HepG2 (cell line): Measurements from ENCODE around the gene ABCF1. TPM values are rescaled to one million over a fixed set of nuclear protein-coding genes. Genes with fewer than 3 reads are reported as not detected.

Experiments
- ATAC-seq: fragments of 200-7000 bp; cut with Tn5 transposase; 3 replicates; pipeline ENCODE4 v1.9.1; 2020; ENCODE audit warnings: mild to moderate bottlenecking, moderate library complexity
- BruUV-seq: library from RNA; stranded (reverse); fragments of 400-500 nt; replicated peaks from 2 replicates; lab custom pipeline; 2021; lab: Mats Ljungman, UMichigan
- CTCF ChIA-PET: fragments of 300-600 bp; formaldehyde crosslinking; extraction: SDS; loops from one replicate; lab custom pipeline; 2021; ENCODE audit warnings: low total read pairs, inconsistent platforms, low intra/inter-chr PET ratio; lab: Yijun Ruan, JAX
- POLR2A ChIA-PET: fragments of 350-600 bp; sonication (Branson Sonifier 250); formaldehyde crosslinking; loops from one replicate; lab custom pipeline; 2020; ENCODE audit warnings: antibody characterized with exemption, inconsistent platforms; lab: Yijun Ruan, JAX
- DNase-seq: peaks from one replicate; pipeline ENCODE4 v3.0.0-alpha.2; 2015; ENCODE audit warnings: low spot score
- FAIRE-seq: peaks from 3 replicates; lab custom pipeline; 2011; peaks lifted over from hg19 to GRCh38; lab: Jason Lieb, UNC
- H2AFZ ChIP-seq: one replicate; pipeline ENCODE4 v1.6.1; 2011; ENCODE audit warnings: low read length, inconsistent platforms
- H3K27ac ChIP-seq: fragments of 300-600 bp; 3 replicates; pipeline ENCODE4 v1.8.0; 2011; ENCODE audit warnings: mixed run types, mild to moderate bottlenecking, mixed read lengths, low read length, inconsistent platforms; ENCODE audit not compliant: insufficient read depth; ENCODE audit errors: extremely low read length
- H3K27me3 ChIP-seq, 2 experiments: fragments of 200-600 bp in 1 of 2; 2 replicates in 1 of 2; 3 replicates in 1 of 2; pipeline versions ENCODE4 v1.6.0 to v1.8.0; 2011; ENCODE audit warnings: low read length in 2 of 2, mild to moderate bottlenecking in 2 of 2, moderate library complexity in 2 of 2, inconsistent platforms in 1 of 2; ENCODE audit not compliant: insufficient read depth in 2 of 2, control insufficient read depth in 1 of 2
- H3K36me3 ChIP-seq, 2 experiments: fragments of 200-600 bp in 1 of 2; replicated peaks in 1 of 2; 2 replicates in 1 of 2; 3 replicates in 1 of 2; pipeline versions ENCODE4 v1.5.1 to v1.8.0; 2011; ENCODE audit warnings: low read length in 2 of 2, inconsistent platforms in 1 of 2; ENCODE audit not compliant: insufficient read depth in 2 of 2, control insufficient read depth in 1 of 2
- H3K4me1 ChIP-seq: 2 replicates; pipeline ENCODE4 v1.5.1; 2012; ENCODE audit warnings: low read length, inconsistent platforms; ENCODE audit not compliant: insufficient read depth
- H3K4me2 ChIP-seq: 2 replicates; pipeline ENCODE4 v1.6.0; 2011; ENCODE audit warnings: low read depth, low read length, inconsistent platforms
- H3K4me3 ChIP-seq, 3 experiments: fragments of 200-600 bp in 1 of 3; sonication (generic), shearing (Covaris generic) in 1 of 3; replicated peaks in 1 of 3; 2 replicates each; pipeline ENCODE4 v1.5.1; 2011 to 2016; ENCODE audit warnings: low read length in 3 of 3, inconsistent platforms in 2 of 3, low read depth in 2 of 3, mild to moderate bottlenecking in 2 of 3, control low read depth in 1 of 3, mixed read lengths in 1 of 3; ENCODE audit not compliant: insufficient read depth in 1 of 3
- H3K79me2 ChIP-seq: one replicate; pipeline ENCODE4 v1.6.1; 2011; ENCODE audit warnings: low read length, inconsistent platforms; ENCODE audit not compliant: insufficient read depth
- H3K9ac ChIP-seq: 2 replicates; pipeline ENCODE4 v1.6.0; 2011; ENCODE audit warnings: mild to moderate bottlenecking, low read depth, low read length, inconsistent platforms; ENCODE audit not compliant: insufficient read depth
- H3K9me3 ChIP-seq: 2 replicates; pipeline ENCODE4 v1.5.1; 2012; ENCODE audit warnings: mild to moderate bottlenecking, low read length
- H4K20me1 ChIP-seq: 2 replicates; pipeline ENCODE4 v1.6.0; 2011; ENCODE audit warnings: inconsistent platforms, mild to moderate bottlenecking, low read length, moderate library complexity; ENCODE audit not compliant: insufficient read depth
- AKAP8 ChIP-seq: sonication (generic); formaldehyde crosslinking; IDR thresholded peaks from 2 replicates; pipeline ENCODE4 v1.5.1; 2020; ENCODE audit warnings: mild to moderate bottlenecking, missing genetic modification reagents
- FOXK2 ChIP-seq: fragments of 450-650 bp; IDR thresholded peaks from 2 replicates; pipeline ENCODE4 v1.6.1; 2016
- GZF1 ChIP-seq: sonication (generic); formaldehyde crosslinking; IDR thresholded peaks from 2 replicates; pipeline ENCODE4 v1.5.1; 2020; ENCODE audit warnings: mild to moderate bottlenecking, missing genetic modification reagents
- KLF11 ChIP-seq: IDR thresholded peaks from 2 replicates; pipeline ENCODE4 v1.6.1; 2016; ENCODE audit warnings: missing compliant biosample characterization
- POLR2A ChIP-seq, 2 experiments: IDR thresholded peaks; 2 replicates each; pipeline ENCODE4 v1.6.1; 2011; ENCODE audit warnings: low read depth in 2 of 2, low read length in 2 of 2, mild to moderate bottlenecking in 1 of 2, moderate library complexity in 1 of 2; ENCODE audit not compliant: insufficient read depth in 1 of 2
- RBM22 ChIP-seq: fragments of 200-400 bp; formaldehyde crosslinking; optimal IDR thresholded peaks from 2 replicates; pipeline ENCODE3; 2017; ENCODE audit warnings: mild to moderate bottlenecking, low read length, moderate library complexity
- ZNF552 ChIP-seq: sonication (generic); formaldehyde crosslinking; IDR thresholded peaks from 2 replicates; pipeline ENCODE4 v1.9.0; 2022; ENCODE audit warnings: missing genetic modification reagents, mild to moderate bottlenecking, borderline replicate concordance
- ZNF607 ChIP-seq: sonication (generic); formaldehyde crosslinking; IDR thresholded peaks from 2 replicates; pipeline ENCODE4 v1.5.1; 2020; ENCODE audit warnings: missing genetic modification reagents, mild to moderate bottlenecking, borderline replicate concordance
- ZNF609 ChIP-seq: sonication (generic); formaldehyde crosslinking; IDR thresholded peaks from 2 replicates; pipeline ENCODE4 v1.4.0; 2020; ENCODE audit warnings: mild to moderate bottlenecking, missing genetic modification reagents, borderline replicate concordance
- ZSCAN5A ChIP-seq: sonication (generic); formaldehyde crosslinking; IDR thresholded peaks from 2 replicates; pipeline ENCODE4 v1.8.0; 2022; ENCODE audit warnings: mild to moderate bottlenecking, missing genetic modification reagents, borderline replicate concordance
- WGBS: methylation state at CpG from one replicate; pipeline ENCODE4 v1.1.6; 2017; ENCODE audit warnings: low lambda C conversion rate; 5-methylcytosine and 5-hydroxymethylcytosine counted together
- in situ Hi-C: cut with HindIII; loops from 2 replicates; pipeline ENCODE4 v1.10.0; 2017; ENCODE audit warnings: low pct_unique_long_range_greater_than_20kb; ENCODE audit not compliant: extremely low pct_ligation_motif_present
- intact Hi-C: fragments of 100-400 bp; cut with micrococcal nuclease; formaldehyde crosslinking; loops from one replicate; pipeline ENCODE4 v1.10.0; 2022; ENCODE audit not compliant: unreplicated experiment
- polyA plus RNA-seq, 8 experiments: library from polyadenylated mRNA; depleted of rRNA in 3 of 8; stranded (reverse) in 7 of 8; unstranded in 1 of 8; fragments of >200 nt; fragmentation: Illumina TruSeq in 4 of 8; extraction: Trizol in 4 of 8; gene quantifications; 2 replicates each; pipeline versions ENCODE4 v1.2.1 to v1.2.3, GENCODE V29; 2011 to 2016; ENCODE audit warnings: low read depth in 4 of 8, missing spikeins in 1 of 8, mixed read lengths in 1 of 8; ENCODE audit not compliant: insufficient read depth in 1 of 8
- total RNA-seq, 5 experiments: library from RNA; depleted of rRNA; stranded (reverse); fragments of >200 nt; fragmentation: Illumina TruSeq; extraction: Trizol; gene quantifications; 2 replicates each; pipeline ENCODE4 v1.2.3, GENCODE V29; 2016; ENCODE audit warnings: low read depth in 1 of 5

The ABCF1 gene
- total and polyA plus RNA-seq, 2 of the 13 experiments (the other 11 are each of a cell fraction or from before 2014, with no cell fraction given) = 25.4 to 98.9 TPM

GRCh38 chr6:30601436-30601814 is 30.2 kb downstream of the ABCF1 start:
- ATAC-seq = no peak

More at GRCh38 chr6:30601436-30601814, 30.2 kb downstream of the ABCF1 start:
- CTCF ChIA-PET = no interaction called here
- H3K36me3 ChIP-seq = peaks cover 45 to 52% of the 10 kb centered on the region in 2 experiments
- no peak overlapping the region for H3K27ac ChIP-seq
- FAIRE-seq = no peak
- POLR2A ChIA-PET = interaction anchor here (1.1 to 10.8 kb wide), 9 partner anchors 9 to 71 kb away, joined by 3 to 172 read pairs (median 5); partner anchors contain the start of genes ABCF1 and DHX16
- in situ Hi-C loops (loop anchor here (5.0 kb wide), 1 partner anchor 119 kb away; no protein-coding TSS in a partner anchor), intact Hi-C loops (no loop called here)
- TF ChIP-seq ZNF609 (CRISPR knock-in tag) (no peak), POLR2A (IDR thresholded peaks at IDR 0.05; ENCODE audit: insufficient read depth in 1 of 2, low read depth in 2 of 2, low read length in 2 of 2) (peak in 1 of 2 experiments; percentile 55; a peak in 1 of 4 replicates), ZNF607 (no peak), KLF11 (CRISPR knock-in tag) (no peak), AKAP8 (CRISPR knock-in tag) (no peak), FOXK2 (no peak), ZNF552 (CRISPR knock-in tag) (no peak), ZSCAN5A (CRISPR knock-in tag) (no peak), RBM22 (peak; percentile 36), GZF1 (CRISPR knock-in tag) (no peak)
- no peak for DNase-seq
- no peaks in the 10 kb centered on the region for H3K9me3 ChIP-seq
- H3K4me1 ChIP-seq = no peaks in the 10 kb centered on the region
- H4K20me1 ChIP-seq = no peaks in the 10 kb centered on the region
- WGBS = 91% methylated on average over 6 of the region's 6 CpGs
- H3K4me3 ChIP-seq = no peak overlapping the region
- H3K9ac ChIP-seq = no peak overlapping the region
- H3K27me3 ChIP-seq = no peaks in the 10 kb centered on the region
- H3K79me2 ChIP-seq = no peaks in the 10 kb centered on the region
- BruUV-seq = no TSS peak
- H2AFZ ChIP-seq = no peak overlapping the region
- H3K4me2 ChIP-seq = no peak overlapping the region
